ENCODE data around the gene UQCR11.

DNA sequence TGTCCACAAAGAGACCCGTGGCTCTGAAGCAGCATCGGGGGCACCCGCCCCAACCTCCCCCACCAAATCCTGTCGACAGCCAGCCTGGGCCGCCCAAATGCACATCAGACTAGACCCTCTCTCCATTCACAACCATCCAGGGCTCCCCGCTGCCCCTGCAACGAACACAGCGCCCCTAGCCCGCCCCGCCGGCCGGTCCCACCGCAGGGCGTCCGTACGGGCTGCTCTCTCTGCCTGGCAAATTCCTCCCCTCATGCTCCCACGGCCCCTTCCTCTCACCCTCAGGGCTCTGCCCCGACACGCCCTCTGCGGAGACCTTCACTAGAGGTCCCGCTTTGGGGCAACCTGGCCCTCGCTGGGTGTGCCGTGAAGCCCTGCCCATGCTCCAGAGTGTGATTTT lies 40.0 kb upstream of the UQCR11 start:
- TF ChIP-seq, protein P1, sequence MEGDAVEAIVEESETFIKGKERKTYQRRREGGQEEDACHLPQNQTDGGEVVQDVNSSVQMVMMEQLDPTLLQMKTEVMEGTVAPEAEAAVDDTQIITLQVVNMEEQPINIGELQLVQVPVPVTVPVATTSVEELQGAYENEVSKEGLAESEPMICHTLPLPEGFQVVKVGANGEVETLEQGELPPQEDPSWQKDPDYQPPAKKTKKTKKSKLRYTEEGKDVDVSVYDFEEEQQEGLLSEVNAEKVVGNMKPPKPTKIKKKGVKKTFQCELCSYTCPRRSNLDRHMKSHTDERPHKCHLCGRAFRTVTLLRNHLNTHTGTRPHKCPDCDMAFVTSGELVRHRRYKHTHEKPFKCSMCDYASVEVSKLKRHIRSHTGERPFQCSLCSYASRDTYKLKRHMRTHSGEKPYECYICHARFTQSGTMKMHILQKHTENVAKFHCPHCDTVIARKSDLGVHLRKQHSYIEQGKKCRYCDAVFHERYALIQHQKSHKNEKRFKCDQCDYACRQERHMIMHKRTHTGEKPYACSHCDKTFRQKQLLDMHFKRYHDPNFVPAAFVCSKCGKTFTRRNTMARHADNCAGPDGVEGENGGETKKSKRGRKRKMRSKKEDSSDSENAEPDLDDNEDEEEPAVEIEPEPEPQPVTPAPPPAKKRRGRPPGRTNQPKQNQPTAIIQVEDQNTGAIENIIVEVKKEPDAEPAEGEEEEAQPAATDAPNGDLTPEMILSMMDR (IDR thresholded peaks at IDR 0.05): no peak
- TF ChIP-seq POLR2A (IDR thresholded peaks at IDR 0.05; ENCODE audit: low read depth): no peak

All from esophagus muscularis mucosa (tissue), 3 donors.